MCF 10A (cell line): Measurements from ENCODE around the gene SH3BP5. TPM values are rescaled to one million over a fixed set of nuclear protein-coding genes. Genes with fewer than 3 reads are reported as not detected.

Source experiments
- BruUV-seq: library from RNA; stranded (reverse); fragments of 400-500 nt; replicated peaks from 2 replicates; lab custom pipeline; 2021; lab: Mats Ljungman, UMichigan
- CTCF ChIA-PET: fragments of 300-600 bp; sonication (Branson Sonifier 250); formaldehyde crosslinking; extraction: SDS; loops from one replicate; lab custom pipeline; 2021; ENCODE audit warnings: antibody characterized with exemption, inconsistent platforms; lab: Yijun Ruan, JAX
- POLR2A ChIA-PET: fragments of 300-600, 350-650 bp; sonication (Branson Sonifier 250); formaldehyde crosslinking; extraction: SDS; loops from one replicate; lab custom pipeline; 2020; ENCODE audit warnings: antibody characterized with exemption, inconsistent platforms; lab: Yijun Ruan, JAX
- DNase-seq: peaks from one replicate; pipeline ENCODE4 v3.0.0-alpha.2; 2018; ENCODE audit not compliant: unreplicated experiment
- H3K27ac Mint-ChIP-seq: one replicate; pipeline ENCODE4 v1.8.0; 2022; ENCODE audit warnings: mild to moderate bottlenecking, low read depth, mixed read lengths; ENCODE audit not compliant: unreplicated experiment
- H3K27me3 Mint-ChIP-seq: one replicate; pipeline ENCODE4 v1.8.0; 2022; ENCODE audit warnings: mixed read lengths; ENCODE audit not compliant: insufficient read depth, unreplicated experiment
- H3K36me3 Mint-ChIP-seq: one replicate; pipeline ENCODE4 v1.8.0; 2022; ENCODE audit warnings: mild to moderate bottlenecking, moderate library complexity, mixed read lengths; ENCODE audit not compliant: insufficient read depth, unreplicated experiment
- H3K4me1 Mint-ChIP-seq: one replicate; pipeline ENCODE4 v1.8.0; 2022; ENCODE audit warnings: mixed read lengths; ENCODE audit not compliant: insufficient read depth, unreplicated experiment
- H3K4me3 Mint-ChIP-seq: one replicate; pipeline ENCODE4 v1.8.0; 2022; ENCODE audit warnings: mild to moderate bottlenecking, moderate library complexity, mixed read lengths; ENCODE audit not compliant: unreplicated experiment
- H3K9me3 Mint-ChIP-seq: one replicate; pipeline ENCODE4 v1.8.0; 2022; ENCODE audit warnings: mixed read lengths; ENCODE audit not compliant: unreplicated experiment
- CTCF ChIP-seq: fragments of 200-600 bp; IDR thresholded peaks from one replicate; pipeline ENCODE4 v1.8.0; 2022; ENCODE audit warnings: antibody characterized with exemption, mild to moderate bottlenecking; ENCODE audit not compliant: unreplicated experiment
- intact Hi-C: fragments of 100-400 bp; cut with micrococcal nuclease; formaldehyde crosslinking; loops from 2 replicates; pipeline ENCODE4 v1.14.1; 2022
- total RNA-seq: library from RNA; stranded (reverse); gene quantifications from 2 replicates; pipeline ENCODE4 v1.2.3, GENCODE V29; 2022

The SH3BP5 gene
- total RNA-seq, 1 experiment from 2014 or later: 8.8 TPM

- H3K27ac Mint-ChIP-seq: no peak overlapping the region
- intact Hi-C loops: no loop called here
- ChIA-PET POLR2A (interaction anchor here (0.6 to 1.2 kb wide), 2 partner anchors 8 to 59 kb away, joined by 3 read pairs; no protein-coding TSS in a partner anchor), CTCF (interaction anchor here (4.9 kb wide), 1 partner anchor 9 kb away, joined by 23 read pairs; no protein-coding TSS in a partner anchor)
- DNase-seq: no peak
- H3K4me3 Mint-ChIP-seq: no peak overlapping the region
- no peaks in the 10 kb centered on the region for H3K9me3 Mint-ChIP-seq
- no peak for TF ChIP-seq CTCF
- peaks cover 15% of the 10 kb centered on the region for H3K4me1 Mint-ChIP-seq
- peaks cover 58% of the 10 kb centered on the region for H3K36me3 Mint-ChIP-seq
- no peaks in the 10 kb centered on the region for H3K27me3 Mint-ChIP-seq
- no TSS peak for BruUV-seq
Measured at GRCh38 chr3:15258720-15259119, 73.7 kb downstream of the SH3BP5 start.

GRCh38 chr3:15256861-15257341, 75.5 kb downstream of the SH3BP5 start:
- H3K27me3 Mint-ChIP-seq: no peaks in the 10 kb centered on the region
- ChIA-PET CTCF (interaction anchor here (0.6 to 4.9 kb wide), 5 partner anchors 11 to 122 kb away, joined by 3 to 23 read pairs (median 3); partner anchors contain the start of gene SH3BP5), POLR2A (interaction anchor here (1.2 to 1.4 kb wide), 2 partner anchors 10 to 51 kb away, joined by 3 to 4 read pairs; partner anchors contain the start of gene CAPN7)
- H3K4me1 Mint-ChIP-seq: peaks cover 15% of the 10 kb centered on the region
- TF ChIP-seq CTCF: no peak
- DNase-seq: no peak
- peaks cover 70% of the 10 kb centered on the region for H3K36me3 Mint-ChIP-seq
- no peak overlapping the region for H3K27ac Mint-ChIP-seq
- BruUV-seq: no TSS peak
- H3K9me3 Mint-ChIP-seq: no peaks in the 10 kb centered on the region
- H3K4me3 Mint-ChIP-seq: no peak overlapping the region
- intact Hi-C loops: no loop called here

GRCh38 chr3:15255215-15255614, 77.2 kb downstream of the SH3BP5 start:
- TF ChIP-seq CTCF: no peak
- H3K4me3 Mint-ChIP-seq: no peak overlapping the region
- intact Hi-C loops: no loop called here
- ChIA-PET POLR2A (no interaction called here), CTCF (interaction anchor here (0.6 to 4.9 kb wide), 3 partner anchors 12 to 150 kb away, joined by 3 to 23 read pairs (median 4); no protein-coding TSS in a partner anchor)
- no peaks in the 10 kb centered on the region for H3K9me3 Mint-ChIP-seq
- H3K27ac Mint-ChIP-seq: no peak overlapping the region
- DNase-seq: no peak
- peaks cover 87% of the 10 kb centered on the region for H3K36me3 Mint-ChIP-seq
- H3K27me3 Mint-ChIP-seq: no peaks in the 10 kb centered on the region
- H3K4me1 Mint-ChIP-seq: peaks cover 5% of the 10 kb centered on the region
- no TSS peak for BruUV-seq

DNA sequence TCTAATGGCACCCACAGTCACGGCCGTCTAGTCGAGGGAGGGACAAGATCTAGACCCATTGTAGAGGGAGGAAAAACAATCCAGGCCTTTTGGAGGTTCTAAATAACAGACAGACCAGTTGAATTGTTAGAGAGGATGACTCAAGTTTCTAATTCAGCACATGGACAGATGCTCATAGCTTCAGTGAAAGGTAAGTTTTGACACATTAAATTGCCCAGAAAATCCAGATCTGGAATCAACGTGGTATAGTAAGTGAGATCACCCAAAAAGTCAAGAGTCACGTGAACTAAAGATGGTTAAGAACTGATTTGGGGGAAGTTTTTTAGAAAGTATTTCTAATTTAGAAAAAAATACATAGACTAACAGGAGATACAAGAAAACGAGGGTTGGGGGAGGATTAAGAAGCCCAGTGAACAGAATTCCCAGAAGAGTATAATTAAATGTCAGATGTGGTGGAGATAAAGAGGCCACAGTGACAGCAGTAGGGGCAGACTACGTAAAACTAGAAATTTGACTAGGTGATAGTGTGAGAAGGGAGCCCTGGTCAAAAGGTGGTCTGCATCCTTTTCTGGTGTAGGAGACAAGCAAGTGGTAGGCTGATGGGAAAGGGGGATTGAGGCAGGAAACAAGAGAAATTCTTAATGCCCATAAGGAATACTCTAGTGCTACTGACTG, 79.2 kb downstream of the SH3BP5 start:
- peaks cover 90% of the 10 kb centered on the region for H3K36me3 Mint-ChIP-seq
- DNase-seq: no peak
- H3K9me3 Mint-ChIP-seq: no peaks in the 10 kb centered on the region
- intact Hi-C loops: no loop called here
- BruUV-seq: no TSS peak
- POLR2A ChIA-PET: interaction anchor here (0.7 to 0.8 kb wide), 2 partner anchors 10 to 280 kb away, joined by 3 read pairs; no protein-coding TSS in a partner anchor
- H3K4me3 Mint-ChIP-seq: no peak overlapping the region
- H3K27me3 Mint-ChIP-seq: no peaks in the 10 kb centered on the region
- H3K27ac Mint-ChIP-seq: no peak overlapping the region
- H3K4me1 Mint-ChIP-seq: no peaks in the 10 kb centered on the region
- CTCF ChIA-PET: interaction anchor here (0.6 to 0.9 kb wide), 3 partner anchors 15 to 318 kb away, joined by 3 read pairs; no protein-coding TSS in a partner anchor
- no peak for TF ChIP-seq CTCF
